Subcutaneous adipose tissue (tissue), 4 donors: ENCODE measurements around the gene DROSHA. TPM values are rescaled to one million over a fixed set of nuclear protein-coding genes. Genes with fewer than 3 reads are reported as not detected.

Experiments used
- CTCF ChIP-seq: fragments of 450-650 bp; IDR thresholded peaks from one replicate; pipeline ENCODE4 v1.5.1; 2016; ENCODE audit warnings: low read depth, mild to moderate bottlenecking, control low read depth, antibody characterized with exemption, moderate library complexity
- small RNA-seq: library from RNA; depleted of rRNA; stranded (forward); fragments of <200 nt; gene quantifications from one replicate; pipeline ENCODE3, GENCODE V24; 2016
- total RNA-seq, 4 donors: library from RNA; depleted of rRNA; stranded (reverse); fragments of >200 nt; gene quantifications; one replicate each; pipeline ENCODE4 v1.1.0, GENCODE V29; 2016

The DROSHA gene
- total RNA-seq, 4 donors from 2014 or later, result 37.9 to 51.8 (median 40.4) TPM

GRCh38 chr5:31362931-31363568, 168.8 kb downstream of the DROSHA start:
- no peak for TF ChIP-seq CTCF

DNA sequence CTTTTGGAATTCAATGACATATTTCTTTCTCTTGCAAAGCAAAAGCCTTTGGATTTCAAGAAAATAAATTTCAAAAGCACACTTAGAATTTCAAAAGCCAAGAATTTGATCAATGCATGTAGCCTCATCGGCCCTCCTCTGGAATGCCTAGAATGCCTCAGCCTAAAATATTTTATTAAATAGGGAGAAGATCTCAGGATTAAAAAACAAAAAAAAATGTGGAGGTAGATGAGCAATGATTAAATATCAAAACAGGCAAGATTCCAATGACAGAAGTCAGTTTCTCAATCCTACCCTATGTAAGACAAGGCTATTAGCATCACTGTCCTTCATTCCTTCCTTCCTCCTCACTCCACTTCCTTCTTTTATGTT, 169.4 kb downstream of the DROSHA start:
- no peak for TF ChIP-seq CTCF

DNA sequence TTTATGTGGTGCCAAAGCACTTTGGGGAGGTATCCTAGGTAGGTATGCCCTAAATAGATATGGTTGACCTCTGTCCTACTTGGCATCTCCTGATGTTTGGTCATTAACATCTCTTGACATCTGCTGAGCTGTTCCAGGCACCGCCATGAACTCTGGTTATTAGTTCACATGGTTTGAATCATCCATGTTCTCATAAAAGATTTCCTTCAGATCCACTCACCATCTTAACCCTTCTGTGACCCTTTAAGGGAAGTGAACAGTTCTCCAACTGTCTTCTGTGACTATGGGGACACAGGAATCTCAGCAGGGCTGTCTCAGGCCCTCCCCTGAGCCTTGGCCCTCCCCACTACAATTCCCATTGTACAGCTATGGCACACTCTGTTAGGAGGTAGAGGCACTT, 170.7 kb downstream of the DROSHA start:
- no peak for TF ChIP-seq CTCF

DNA sequence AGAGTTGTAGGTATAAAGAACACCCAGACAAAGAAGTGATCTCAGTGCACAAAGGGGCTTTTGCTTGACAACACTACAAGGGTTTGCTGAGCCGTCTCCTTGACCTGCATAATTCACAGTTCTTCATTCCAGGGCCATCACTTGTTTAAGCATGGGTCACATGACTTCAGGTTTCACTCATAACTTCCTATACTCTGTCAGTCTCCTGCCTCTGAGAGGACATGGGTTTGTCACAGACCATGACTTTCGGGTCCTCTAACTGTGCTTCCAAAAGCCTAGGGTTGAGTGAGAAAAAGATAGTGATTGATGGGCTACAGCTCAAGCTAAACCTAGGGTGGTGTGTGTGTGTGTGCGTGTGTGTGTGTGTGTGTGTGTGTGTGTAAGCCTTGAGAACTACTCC, 172.1 kb downstream of the DROSHA start:
- TF ChIP-seq CTCF, result no peak

DNA sequence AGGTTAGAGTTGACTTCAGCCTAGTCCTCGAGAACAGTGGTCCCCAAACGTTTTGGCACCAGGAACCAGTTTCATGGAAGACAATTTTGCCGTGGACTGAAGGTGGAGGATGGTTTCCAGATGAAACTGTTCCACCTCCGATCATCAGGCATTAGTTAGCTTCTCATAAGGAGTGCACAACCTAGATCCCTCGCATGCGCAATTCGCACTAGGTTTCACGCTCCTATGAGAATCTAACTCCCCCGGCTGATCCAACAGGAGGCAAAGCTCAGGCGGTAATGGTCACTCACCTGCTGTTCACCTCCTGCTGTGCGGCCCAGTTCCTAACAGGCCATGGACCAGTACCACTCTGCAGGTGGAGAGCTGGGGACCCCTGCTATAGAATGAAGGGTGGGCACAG, 174.9 kb downstream of the DROSHA start:
- no peak for TF ChIP-seq CTCF

- TF ChIP-seq CTCF, result no peak
Observed at GRCh38 chr5:31355337-31355736, 176.6 kb downstream of the DROSHA start.

Small RNA genes lying within 50 kb of the gene (small RNA-seq; reads per million reads assigned to genes)
- 0.49 reads per million for gene RF00019

Other genes with a start within 250 kb of the DROSHA start
- 10 to 100 TPM in 3 of 4 donors, 1 to 10 TPM in 1; 8.5 to 23.1 (median 20.5) TPM for gene C5orf22, start 208 bp upstream of the DROSHA start, total RNA-seq
- gene PDZD2, start 107.0 kb upstream of the DROSHA start, total RNA-seq, result 10 to 100 TPM; 34.1 to 91.4 (median 51.0) TPM